HG03135 (cell line): Measurements from ENCODE around the gene SPATA25.

Experiments
- ATAC-seq: cut with Tn5 transposase; IDR thresholded peaks from one replicate; pipeline ENCODE4 v1.9.1; 2021; ENCODE audit warnings: mild to moderate bottlenecking, moderate library complexity; ENCODE audit not compliant: unreplicated experiment

SPATA25 gene

GRCh38 chr20:45841407-45842129, 45.9 kb downstream of the SPATA25 start:
- ATAC-seq: no peak

GRCh38 chr20:45840700-45841198, 46.7 kb downstream of the SPATA25 start:
- no peak for ATAC-seq

- ATAC-seq: no peak
Measured at GRCh38 chr20:45836841-45837240, 50.6 kb downstream of the SPATA25 start.
